Stimulated activated CD8-positive, alpha-beta memory T cell treated with anti-CD3 and anti-CD28 coated beads, Interleukin-12 subunit alpha, Interleukin-12 subunit beta, amount 100 ng/mL, for 1 hour (primary cell): ENCODE results near the gene TRAK1.
A peak's percentile ranks its signal among the peaks of the same experiment; 100 is the strongest.

Experiments used
- DNase-seq: peaks from one replicate; pipeline ENCODE4 v3.0.0-alpha.2; 2020; ENCODE audit warnings: low read depth

TRAK1 gene

DNA sequence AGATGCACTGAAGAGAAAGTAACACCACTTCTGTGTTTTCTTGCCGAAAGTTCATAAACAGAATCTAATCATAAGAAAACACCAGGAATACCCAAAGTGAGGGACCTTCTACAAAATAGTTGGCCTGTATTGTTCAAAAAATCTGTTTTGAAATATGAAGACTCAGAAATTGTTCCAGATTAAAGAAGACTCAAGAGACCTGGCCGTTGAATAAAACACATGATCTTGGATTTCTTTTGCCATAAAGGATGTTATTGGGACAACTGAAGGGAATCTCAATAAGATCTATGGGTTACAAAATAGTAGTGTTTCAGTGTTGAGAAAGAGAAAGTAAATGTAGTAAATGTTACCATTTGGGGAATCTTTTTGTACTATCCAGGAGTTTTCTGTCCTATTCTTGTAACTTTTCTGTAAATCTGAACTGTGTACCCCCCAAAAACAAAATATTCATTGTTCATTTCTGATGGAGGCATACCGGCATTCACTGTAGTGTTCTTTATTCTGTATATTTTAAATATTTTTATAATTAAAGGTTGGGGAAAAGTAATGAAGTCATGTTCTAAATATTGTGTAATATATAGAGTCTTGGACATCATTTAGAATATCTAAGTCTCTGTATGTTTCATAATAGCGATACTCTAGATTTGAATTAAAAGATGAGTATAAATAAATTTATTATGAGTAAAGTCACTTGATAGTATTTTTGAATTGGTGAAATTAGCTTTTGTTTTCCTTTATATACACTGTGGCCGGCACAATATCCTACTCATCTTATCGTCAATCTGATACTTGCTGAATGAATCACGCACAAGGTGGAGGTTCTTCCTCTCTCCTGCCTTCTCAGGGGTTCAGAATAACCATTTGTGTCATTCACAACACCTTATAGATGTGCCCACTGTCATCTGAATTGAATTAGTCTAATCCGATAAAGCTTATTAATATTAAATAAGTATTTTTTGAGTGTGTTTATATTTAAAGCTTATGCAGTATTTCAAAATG is 66.7 kb downstream of the TRAK1 start:
- DNase-seq, result no peak

DNA sequence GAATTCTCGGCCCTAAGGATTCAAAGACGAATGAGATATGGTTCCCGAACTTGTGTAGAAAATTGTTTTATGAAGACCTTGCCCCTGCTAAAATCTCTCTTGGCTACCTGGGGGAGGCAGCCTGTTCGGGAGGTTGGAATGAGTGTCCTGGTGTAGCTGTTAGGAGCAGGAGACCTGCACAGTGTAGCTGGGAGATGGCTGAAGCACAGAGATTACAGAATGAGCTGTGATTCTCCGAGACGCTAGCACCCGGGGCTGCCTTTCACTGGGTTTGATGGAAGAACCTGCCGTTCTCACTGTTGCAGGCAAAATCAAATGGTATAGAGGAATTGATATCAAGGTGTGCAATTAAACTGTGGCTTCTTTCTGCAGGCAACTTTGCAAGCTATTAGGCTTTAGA is 68.0 kb downstream of the TRAK1 start:
- no peak for DNase-seq

DNA sequence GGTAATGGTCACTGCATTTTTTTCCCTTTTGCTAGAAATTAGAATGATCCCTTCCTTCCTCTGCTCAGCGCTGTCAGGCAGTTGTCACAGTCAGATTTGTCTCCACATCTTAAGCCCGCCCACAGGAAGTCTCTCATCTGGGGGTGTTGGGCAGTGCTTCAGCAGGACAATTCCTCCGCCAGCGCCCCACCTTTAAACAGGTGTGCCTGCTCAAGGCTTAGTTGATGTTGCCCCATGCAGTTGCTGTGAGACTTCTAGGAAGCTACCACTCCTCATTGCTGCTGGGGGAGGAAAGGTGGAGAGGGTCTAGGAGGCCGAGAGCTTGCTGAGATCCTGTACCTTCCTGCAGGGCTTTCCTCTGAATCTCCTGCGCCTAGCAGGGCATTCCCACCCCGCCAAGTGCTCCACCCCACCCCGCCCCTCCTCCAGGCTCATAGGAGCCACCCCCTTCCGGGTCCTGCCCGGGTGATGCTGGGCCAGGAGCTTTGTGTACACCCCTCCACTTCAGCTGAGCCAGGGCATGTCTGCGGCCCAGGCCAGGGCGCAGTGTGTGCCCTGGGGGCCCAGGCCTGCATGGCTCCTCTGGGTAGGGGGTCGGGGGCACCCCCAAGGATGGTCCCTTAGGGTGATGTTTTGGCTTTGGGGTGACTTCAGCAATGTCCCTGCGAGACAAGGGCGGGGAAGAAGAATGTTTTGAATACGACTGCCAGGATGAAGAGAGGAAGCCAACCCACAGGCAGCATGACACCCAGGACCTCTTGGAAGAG is 68.7 kb downstream of the TRAK1 start:
- DNase-seq, result peak; percentile 12

DNA sequence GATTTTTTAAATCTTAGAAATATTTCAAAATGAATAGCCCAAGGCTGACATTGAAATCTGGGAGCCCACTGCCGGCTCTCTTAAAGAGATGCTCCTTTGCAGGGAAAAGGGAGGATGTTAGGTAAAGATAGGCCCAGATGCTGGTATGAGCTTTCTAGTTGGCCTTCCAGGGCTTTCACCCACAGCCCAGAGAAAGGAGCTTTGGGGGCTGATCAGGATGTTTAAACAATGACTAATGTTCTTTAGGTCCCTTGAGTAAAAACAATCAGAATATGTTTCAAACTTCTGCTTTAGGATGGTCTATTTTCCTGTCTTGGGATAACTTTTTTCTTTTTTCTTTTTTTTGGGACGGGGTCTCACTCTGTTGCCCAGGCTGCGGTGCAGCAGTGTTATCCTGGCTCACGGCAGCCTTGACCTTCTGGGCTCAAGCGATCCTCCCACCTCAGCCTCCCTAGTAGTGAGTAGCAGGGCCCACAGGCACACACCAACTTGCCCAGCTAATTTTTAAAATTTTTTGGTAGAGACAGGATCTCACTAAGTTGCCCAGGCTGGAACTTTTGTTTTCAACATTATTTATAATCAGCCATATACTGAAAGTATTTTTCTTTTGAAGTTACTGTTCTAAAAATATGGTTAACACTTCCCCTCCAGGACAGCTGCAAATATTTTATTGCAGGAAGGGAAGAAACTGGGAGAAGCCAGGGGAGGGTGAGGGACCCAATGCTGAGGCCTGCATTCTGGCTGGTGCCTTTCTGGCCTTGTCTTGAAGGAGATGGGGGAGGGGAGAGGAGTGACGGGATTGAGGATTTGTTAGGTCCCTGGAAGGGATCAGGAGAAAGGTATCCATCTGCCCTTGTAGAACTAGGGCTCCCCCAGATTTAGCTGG is 70.1 kb downstream of the TRAK1 start:
- DNase-seq, result no peak

DNA sequence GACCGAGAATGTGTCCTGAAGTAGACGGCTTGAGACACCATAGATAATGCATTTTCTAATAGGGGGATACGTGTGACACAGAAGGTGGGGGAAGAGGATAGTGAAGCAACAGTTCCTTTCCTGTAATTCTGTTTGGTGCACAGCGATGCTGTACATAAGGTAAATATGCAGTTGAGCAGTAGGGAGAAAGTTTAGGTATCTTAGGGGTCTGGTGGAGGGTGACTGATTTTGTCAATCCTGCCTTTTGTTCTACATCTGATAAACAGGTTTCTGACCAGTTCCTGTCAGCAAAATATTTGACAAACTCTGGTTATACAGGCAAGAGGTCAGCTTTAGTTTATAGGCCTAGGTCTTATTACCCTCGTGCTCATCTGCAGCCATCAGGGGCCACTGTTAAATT is 71.3 kb downstream of the TRAK1 start:
- DNase-seq, result no peak

DNA sequence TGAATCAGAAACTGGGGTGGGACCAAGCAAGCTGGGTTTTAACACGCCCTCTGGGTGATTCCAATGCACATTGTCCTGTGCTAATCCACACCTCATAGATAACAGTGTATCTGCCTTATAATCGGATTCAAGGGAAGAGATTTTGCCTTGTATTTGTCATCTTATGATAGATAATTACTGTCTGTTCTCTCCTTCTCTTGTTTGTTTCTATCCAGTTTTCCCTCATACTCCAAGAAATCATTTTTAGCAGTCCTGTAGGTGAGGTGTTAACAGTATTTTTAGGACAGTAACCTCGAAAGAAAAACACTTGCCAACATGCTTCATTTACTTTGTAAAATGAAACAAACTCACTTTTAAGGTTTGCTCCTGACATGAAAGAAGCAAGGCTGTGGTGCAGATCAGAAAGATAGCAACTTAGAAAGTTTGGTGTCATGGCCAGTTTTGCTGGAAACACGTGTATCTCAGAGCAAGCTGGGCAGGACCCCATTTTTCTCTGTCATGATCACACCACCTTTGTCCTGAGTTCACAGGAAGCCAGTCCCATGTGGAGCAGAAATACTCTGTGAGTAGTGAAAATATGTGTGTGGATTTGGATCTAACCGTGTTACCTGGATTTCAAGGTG is 72.6 kb downstream of the TRAK1 start:
- DNase-seq, result no peak

DNA sequence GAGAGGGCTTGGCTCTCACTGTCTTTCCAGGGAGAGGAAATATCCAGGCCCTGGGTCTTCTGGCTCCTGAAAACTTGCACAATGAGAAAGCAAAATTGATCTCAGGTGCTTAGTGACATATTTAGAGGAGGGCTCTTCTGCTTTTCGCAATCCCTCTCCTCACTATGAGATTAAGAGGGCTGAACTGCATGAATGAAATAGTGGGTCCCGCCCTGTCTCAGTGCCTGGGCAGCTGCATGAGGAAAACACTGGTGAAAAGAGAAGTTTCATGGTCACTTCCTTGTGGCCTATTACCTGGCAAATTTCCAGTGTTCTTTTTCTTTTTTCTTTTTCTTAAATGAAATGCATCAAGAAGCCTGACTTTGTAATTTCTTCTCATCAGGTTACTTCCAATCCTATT is 73.5 kb downstream of the TRAK1 start:
- no peak for DNase-seq

DNA sequence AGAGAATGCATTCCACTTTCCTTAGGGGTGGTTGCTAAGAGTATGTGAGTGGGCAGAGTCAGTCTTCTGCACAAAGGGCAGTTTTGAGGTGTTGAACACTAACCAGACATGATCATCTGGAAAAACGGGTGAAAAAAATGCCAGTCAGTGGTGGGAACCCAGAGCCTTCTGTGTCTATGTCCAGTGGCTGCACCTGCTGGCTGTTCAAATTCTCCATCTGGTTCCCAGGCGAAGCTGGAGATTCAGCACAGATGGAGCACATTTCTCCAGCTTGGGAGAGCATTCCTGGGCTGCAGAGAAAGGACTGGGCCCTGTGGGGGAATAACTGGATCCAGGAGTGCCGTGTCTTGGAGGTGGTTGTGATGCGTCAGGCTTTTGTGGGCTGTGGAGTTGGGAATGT is 74.1 kb downstream of the TRAK1 start:
- no peak for DNase-seq

DNA sequence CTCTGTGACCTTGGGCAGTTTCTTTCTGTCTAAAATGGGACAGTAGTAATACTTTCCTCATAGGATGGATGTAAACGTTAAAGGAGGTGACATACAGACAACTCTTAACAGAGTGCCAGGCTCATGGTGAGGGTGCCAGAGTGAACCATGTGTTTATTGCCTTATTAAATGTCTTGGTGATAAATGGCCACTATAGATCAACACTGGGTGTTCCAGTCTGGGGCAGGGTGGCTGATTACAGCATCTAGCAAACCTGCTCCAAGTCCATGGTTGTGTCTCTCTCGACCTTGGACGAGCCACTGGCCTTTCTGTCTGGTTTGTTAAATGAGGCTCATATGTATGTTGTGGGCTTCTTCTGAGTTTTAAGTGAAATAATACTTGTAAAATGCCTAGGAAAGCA is 75.1 kb downstream of the TRAK1 start:
- no peak for DNase-seq

DNA sequence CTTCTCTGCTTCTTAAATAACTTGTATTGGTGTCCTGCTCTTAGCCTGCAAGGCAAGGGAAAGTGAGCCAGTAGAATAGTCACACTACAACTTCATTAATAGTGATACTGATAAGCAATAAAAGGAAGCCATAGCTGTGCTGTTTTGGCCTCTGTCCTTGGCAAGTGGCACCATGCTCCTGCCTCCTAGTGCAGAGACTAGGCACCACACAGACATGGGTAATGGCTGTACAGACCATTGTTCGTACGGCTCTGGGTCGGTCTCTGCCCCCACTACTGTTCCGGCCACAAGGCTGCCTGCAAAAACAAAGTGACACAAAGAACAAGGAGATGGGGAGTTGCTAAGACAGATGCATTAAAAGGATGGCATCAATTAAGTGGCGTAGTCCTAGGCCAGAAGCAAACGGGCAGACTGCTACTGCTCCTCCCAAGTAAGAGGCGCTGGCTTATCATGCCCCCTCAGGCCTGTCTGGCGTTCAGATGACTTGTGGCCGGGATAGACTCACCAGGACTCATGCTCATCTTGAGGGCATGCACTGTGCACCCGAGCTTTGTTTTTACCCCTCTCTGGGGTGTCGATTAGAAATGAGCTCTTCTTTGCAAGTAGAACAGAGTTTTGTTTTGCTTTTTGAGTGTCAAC is 75.6 kb downstream of the TRAK1 start:
- no peak for DNase-seq

DNA sequence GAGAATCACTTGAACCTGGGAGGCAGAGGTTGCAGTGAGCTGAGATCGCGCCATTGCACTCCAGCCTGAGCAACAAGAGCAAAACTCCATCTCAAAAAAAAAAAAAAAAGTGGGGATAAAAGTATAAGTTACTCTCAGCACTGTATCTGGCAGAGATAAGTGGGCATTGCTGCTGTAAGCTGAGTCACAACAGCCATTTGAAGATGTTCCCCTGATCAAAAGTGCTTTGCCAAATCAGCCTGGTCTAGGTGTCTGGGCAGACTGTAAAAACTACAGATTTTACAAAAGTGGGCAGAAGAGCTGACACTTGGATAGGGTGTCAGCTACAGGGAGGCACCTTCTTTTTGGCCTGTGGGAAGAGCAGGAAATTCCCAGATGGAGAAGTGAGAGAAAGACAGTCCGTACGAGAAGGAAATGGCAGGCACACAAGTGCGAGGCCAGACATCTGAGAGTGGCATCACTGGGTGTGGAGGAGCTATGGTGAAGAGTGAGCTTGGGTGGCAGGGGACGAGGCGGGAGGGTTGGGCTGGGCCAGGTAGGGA is 78.5 kb downstream of the TRAK1 start:
- no peak for DNase-seq

DNA sequence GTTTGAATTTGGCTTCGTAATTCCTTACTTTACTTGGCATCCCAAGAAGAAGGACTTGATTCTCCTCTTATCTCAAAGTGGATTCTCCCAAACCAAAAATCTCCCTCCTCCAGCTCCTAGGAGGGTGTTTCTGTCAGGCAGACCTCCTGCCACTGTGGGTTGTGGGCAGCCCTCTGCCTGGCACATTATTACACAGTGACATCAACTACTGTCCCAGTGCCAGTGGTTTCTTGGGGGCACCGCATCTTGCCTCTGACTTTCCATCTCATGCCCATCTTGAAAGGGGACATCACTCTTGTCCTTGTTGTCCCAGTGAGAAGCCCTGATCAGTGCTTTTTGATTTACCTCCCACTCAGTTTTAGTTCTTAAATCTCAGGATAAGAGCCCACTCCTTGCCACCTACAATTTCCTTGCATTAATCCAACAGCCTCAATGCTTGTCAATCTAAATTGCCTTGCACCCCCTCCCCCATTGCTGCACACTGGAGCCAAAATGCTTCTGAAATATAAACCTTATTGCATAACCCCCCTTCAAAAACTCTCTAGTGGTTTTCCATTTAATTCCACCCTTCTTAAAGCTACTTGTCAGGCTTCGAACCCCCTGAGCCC is 81.0 kb downstream of the TRAK1 start:
- DNase-seq, result no peak

DNA sequence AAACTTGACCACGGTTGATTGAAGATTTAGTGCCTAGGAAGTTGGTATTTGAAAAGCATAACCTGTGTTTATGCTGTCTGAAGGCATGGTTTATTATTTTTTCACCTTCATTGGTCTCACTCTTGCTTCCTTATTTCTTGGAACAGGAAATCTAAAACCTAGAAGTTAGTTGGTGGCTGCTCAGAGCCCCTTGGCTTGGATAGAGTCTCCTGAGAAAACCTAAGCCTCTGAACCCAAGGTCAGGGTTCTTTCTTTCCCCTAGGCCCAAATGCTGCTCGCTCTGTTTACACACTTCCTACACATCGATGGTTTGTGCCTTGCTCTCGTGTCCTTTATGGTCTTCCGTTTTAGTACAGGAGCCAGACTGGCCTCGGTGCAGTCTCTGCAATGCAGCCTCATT is 82.2 kb downstream of the TRAK1 start:
- DNase-seq, result no peak

DNA sequence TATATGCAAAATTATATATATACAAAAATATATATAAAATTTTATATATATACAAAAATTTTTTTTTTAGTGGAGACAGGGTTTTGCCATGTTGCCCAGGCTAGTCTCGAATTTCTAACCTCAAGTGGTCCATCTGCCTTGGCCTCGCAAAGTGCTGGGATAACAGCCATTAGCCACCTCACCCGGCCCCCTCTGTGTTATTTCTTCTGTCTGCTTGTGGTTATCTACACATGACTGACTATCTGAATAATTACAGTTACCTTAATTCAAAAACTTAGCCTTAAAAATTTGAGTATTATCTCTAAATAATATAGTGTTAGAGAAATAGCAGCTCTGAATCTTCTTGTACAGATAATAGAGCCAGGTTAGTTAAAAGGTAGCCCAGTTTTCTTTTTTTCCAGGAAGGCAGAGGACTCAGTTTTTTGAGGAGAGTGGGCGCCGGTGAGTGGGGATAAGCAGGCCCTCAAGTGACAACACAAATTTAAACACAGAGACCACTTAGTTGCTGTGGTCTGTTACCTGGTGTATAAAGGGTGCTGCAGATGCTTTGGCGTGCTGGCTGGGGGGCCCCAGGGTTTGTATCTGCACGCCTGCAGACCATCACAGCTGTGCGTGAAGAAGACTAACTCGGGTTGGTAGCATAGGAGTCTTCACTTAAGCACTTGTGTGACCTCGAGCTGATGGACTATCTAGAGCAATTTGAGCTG is 83.7 kb downstream of the TRAK1 start:
- DNase-seq, result no peak

DNA sequence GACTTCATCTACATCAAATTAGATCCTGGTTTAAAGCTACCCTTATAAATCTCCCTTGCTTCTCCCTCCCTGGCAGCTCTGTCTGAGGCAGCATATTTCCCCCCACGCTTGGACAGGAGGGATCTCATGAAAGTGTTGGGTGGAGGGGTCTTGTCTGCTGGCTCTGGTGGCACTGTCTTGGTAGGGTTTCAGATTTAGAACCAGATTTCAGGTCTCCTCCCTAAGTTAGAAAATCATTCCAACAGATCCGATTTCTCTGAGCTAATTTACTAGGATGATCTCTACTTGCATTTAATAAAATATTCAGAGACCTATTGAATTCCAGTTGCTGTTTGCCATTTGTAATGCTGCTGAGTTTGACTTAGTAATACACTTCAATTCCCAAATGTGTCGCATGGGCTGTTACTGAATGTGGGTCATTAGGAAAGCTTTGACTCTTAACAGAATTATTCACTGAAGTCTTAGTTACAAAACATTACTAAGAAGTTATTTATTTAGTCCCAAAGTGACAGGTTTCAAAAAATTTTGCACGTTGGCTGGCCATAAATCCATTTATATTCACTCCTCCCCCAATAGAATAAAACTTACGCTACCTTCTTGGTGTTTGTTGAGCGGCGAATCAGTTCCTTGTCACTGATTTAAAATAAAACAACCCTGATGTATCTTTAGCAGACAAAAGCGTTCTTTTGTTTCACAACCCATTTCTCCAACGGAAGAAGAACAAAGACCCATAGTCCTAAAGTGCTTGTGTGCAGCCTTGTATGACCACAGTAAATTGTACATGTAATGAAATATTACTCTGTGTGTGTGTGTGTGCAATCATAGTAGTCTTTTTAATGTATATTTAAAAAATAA is 84.5 kb downstream of the TRAK1 start:
- DNase-seq, result no peak

DNA sequence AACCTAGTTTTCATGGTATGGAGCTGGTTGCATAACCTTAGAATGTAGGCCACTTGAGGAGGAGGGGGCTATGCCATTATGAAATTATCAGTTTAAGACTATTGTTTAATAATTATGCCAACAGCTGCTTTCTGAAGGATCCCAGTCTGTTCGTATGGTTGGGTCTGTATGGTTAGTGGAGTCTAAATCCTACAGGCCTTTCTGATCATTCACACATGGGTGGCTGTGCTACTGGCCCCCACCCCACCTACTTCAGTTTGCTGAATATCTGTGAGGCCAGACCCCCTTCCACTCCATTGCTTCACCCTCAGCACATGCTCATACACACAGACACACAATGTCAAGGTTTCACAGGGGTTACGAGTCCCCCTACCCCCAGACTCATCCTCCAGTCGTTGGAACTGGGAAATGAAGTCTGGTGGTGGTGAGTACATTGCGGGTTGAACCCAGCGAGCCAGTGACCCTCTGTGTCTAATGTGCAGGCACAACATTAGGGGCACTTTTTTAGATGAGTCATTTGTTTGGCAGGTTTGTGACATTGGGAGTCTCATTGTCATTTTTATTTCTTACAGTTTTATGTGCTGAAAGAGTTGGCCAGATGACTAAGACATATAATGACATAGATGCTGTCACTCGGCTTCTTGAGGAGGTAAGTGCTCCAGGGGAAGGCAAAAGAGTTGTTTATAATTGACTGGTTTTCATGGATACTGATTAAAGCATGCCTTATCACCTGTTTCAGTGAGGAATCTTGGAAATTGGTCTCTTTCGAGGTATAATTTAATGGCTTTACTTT is 85.3 kb downstream of the TRAK1 start:
- no peak for DNase-seq

DNA sequence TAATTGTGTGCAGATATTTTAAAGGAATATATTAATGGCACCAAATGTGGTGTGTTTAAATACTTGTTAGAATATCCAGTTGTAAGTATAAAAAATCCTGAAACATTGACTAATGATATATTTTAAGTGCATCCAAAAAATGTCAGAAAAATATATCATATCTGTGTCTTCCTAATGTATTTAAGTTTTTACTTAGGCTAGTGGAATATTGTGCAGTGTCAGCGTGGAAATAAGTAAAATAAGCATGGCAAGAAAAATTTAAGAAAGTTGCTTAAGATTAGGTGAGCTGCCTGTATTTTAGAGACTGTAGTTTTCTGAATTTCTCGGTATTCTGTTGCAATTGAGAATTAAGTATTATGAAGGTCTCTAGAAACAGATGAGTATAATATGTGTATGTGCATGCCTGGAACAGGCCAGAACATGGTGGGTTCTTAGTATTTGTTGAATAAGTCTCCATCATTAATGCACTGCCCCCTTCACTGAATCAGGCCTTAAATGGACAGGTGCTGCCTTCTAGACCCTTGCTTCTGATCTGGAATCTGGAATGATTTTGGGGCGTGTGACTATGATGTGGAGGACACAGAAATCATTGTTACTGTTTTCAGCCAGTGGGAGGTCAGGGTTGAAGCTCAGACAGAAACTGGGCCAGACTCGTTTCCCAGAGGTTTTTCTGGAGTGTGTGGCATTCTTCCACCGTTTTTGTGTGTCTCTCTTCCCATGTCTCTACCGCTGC is 86.1 kb downstream of the TRAK1 start:
- DNase-seq, result no peak
